Activated CD4-positive, alpha-beta T cell treated with anti-CD3 and anti-CD28 coated beads for 4 hours (primary cell): ENCODE measurements around the gene TBRG4.

Experiments used
- DNase-seq, 2 donors: peaks; one replicate each; pipeline ENCODE4 v3.0.0-alpha.2; 2020

Gene TBRG4

DNA sequence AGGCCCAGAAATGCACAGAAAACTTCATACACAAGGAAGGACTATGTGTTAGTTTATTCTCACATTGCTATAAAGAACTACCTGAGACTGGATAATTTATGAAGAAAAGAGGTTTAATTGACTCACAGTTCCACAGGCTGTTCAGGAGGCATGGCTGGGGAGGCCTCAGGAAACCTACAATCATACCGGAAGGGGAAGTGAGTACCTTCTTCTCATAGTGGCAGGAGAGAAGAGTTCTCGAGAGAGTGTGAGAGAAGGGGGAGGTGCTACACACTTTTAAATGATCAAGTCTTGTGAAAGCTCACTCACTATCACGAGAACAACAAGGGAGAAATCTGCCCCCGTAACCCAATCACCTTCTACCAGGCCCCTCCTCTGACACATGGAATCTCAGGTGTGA lies 29.3 kb upstream of the TBRG4 start:
- no peak for DNase-seq

DNA sequence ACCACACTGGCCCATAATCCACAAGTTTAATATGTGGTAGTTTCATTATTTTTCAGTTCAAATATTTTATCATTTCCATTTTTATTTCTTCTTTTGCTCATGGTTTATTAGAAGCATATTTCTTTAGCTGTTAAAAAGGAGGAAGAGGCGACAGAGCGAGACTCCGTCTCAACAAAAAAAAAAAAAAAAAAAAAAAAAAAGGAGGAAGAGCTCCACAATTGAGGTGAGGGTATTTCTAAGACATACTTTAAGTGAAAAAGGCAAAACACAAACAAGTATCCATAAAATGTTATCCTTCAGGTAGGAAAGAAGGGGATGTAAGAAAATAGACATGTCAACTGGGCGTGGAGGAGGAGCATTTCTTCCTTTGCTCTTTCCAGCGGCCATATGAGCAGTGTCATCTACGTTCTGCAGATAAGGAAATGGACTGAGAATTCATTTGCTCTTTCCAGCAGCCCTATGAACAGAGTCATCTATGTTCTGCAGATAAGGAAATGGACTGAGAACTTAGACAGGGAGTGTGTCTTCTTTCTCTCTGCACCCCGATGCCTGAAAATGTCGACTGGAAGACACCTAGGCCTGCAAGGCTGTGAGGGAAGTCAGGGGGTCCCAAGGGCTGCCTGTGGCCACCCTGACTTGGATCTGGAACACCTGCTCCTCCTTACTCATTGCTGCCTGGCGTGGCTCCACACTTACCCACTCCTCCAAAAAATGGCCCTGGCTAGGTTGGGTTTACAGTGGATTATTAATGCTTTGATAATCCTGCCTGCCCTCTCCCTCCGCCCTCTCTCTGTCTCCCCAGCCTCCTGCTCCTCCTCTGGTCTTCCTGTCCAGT lies 27.2 kb upstream of the TBRG4 start:
- DNase-seq: no peak

- DNase-seq: peak; percentile 52 to 73
These were observed 24.9 kb upstream of the TBRG4 start for GRCh38 chr7:45136106-45137060.

GRCh38 chr7:45133877-45134276 lies 22.4 kb upstream of the TBRG4 start:
- DNase-seq: no peak

DNA sequence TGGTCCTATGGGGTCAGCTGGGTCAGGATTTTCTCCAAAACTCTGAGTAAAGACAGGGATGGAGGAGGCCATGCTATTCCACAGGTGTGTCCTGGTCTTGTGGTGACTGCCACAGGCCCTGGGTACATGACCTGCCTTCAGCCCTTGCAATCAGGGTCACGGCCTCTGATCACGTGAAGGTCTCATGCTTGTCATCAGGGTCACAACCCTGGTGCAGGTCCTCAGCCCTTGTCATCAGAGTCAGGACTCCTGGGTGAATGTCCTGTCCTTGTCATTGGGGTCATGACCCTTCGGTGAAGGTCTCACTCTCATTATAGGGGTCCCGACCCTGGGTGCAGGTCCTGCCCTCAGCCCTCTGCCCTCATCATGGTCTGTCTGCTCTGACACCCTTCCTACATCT lies 21.9 kb upstream of the TBRG4 start:
- no peak for DNase-seq

GRCh38 chr7:45132708-45133320 lies 21.3 kb upstream of the TBRG4 start:
- no peak for DNase-seq

DNA sequence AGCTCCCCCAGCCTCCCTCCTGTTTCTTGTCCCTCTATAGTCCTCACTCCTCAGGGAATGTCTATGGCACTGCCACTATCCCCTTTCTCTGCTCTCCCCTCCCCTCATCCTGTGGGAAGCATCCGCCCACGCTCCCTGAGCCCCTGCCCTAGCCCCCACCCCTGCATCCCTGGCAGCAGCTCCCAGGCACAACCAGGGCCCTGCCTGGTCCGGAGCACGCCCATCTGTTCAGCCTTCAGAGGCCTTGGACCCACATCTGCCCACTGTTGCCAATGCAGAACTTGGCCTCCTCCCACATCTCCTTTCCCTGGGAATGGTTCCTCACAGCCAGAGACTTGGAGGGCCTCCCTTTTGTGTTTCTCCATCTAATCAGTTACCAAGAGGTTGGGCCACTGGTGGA lies 20.4 kb upstream of the TBRG4 start:
- no peak for DNase-seq

DNA sequence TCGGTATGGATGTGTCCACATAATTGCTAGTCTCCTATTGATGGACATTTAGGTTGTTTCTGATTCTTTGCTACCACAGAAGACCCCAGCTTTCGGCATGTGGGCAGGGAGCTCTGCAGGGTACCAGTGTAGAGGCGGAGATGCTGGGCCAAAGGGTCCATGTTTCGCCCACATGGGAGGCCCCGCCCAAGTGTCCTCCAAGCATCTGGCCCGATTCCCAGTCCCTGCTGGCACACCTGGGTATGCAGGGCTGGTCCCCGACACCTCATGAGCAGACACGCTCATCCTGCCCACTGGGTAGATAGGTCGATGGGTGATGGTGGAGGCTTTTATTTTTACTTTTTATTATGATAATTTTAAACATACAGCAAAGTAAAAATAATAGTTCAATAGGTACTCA lies 19.4 kb upstream of the TBRG4 start:
- DNase-seq: no peak

DNA sequence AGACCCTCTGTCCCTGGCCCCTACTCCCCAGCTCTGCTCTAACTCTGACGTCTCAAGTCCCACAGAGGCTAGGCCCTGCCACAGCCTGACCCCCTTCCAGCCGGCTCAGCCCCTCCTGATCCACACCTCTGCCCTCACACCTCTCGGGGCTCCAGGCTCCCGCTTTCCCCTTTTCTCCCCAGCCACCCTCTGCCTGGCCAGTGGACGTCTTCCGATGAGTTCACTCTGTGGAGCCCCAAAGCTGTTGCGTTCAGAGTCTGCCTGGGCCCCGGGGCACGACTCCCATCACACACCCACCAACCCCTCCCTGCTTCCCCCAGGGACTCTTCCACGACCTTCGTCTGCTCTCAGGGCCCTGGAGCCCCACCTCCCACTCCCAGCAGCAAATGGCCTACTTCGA lies 18.4 kb upstream of the TBRG4 start:
- no peak for DNase-seq

DNA sequence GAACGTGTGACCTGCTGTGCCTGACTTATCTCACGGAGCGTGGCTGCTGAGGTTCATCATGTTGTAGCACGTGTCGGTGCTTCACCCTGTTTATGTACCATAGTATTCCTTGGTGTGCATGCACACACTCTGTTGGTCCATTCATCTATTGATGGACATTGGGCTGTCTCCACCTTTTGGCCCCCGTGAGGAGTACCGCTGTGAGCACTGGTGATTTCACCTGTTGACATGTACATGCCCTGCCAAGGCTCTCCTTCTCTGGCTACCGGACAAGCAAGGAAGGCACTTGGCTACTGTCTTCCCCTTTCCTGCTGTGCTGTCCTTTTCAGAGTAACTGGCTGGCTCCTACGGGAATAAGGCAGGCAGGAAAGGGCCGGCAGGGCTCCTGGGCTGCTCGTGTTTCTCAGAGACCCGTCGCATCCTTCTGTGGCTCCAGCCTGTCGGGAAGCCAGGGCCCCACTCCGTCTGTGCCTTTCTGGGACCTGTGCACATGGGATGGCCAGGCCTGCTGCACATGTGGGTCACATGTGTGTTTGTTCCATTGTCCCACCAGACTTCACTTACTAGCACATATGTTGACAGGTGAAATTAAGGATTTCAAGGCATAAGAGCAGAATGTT lies 17.8 kb upstream of the TBRG4 start:
- DNase-seq: no peak

GRCh38 chr7:45126920-45127319 lies 15.4 kb upstream of the TBRG4 start:
- DNase-seq: no peak

GRCh38 chr7:45126201-45126600 lies 14.7 kb upstream of the TBRG4 start:
- no peak for DNase-seq

GRCh38 chr7:45125193-45125904 lies 13.9 kb upstream of the TBRG4 start:
- no peak for DNase-seq

GRCh38 chr7:45123913-45124710 lies 12.6 kb upstream of the TBRG4 start:
- no peak for DNase-seq

DNA sequence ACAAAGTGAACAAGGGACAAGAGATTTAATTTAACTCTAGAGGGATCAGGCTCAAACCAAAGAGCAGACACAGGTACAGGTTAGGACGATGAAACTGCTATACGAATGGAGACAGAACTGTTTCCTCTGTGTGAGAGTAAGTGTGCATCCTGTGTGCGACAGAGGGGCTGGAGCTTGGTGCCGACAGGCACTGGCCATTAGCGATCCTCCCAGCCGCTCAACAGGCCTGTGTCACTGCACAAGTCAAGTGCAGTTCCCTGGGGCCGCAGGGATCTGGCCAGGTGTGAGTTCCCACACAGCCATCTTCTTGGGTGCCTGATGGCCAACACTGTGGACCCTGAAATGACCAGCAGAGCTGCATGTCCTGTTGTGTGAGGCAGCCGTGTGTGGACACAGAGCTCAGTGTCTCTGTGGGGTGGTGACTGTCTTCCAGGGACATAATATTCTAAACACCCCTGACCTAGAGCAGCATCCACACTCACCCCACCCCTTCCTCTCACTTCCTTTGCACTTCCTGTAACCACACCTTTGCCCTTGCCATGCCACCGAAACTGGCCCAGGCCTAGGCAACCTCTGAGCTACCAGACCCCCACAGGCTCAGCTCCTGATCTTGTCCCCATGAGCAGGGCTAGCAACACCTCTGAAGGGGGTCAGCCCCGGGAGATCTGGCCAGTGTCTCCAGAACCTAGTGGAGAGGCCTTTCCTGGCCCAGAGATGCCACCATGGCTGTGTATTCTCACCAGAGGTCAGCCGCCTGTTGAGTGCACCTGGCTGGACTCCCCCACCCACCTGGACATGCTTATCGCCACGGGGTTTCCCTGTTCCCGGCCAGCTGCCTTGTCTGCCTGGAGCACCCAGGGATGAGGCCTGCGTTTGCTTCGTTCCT lies 11.7 kb upstream of the TBRG4 start:
- DNase-seq: no peak

- DNase-seq: no peak
These were observed 8.1 kb upstream of the TBRG4 start for GRCh38 chr7:45119550-45119949.

DNA sequence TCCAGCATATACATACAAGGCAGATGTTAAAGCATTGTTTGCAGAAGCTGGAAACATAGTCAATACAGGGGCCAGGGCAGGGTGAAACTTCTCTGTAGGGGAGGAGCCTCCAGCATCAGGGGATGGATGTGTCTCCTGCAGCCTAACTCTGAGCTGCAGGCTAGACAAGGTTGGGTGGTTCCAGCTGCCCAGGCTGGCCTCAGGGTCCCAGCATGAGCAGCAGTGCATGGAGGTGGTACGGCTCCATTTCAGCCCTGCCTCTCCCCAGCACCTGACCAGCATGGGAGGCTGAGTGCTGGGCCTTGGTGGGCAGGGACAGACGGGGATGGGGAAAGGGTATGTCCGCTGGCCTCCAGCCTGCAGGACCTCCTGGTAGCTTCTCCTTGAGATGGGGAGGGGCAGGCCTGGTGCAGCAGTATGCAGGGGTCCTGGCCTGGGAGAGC lies 7.4 kb upstream of the TBRG4 start:
- no peak for DNase-seq

DNA sequence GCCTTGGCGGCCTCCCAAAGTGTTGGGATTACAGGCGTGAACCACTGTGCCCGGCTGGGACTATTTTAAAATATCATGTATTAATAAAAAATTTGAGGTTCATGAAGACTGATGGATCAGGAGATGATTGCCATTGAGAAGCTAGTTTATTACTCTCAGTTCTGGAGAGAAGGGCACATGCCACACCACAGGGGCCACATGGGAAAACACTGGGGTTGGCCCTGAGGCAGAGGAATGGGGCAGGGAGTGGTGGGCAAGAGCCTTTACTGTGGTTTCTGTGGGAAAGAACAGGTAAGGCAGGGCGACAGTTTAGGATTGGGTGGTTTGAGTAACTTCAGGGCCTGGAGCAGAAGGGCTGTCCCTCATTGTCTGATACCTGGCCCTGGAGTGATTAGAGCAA lies 6.8 kb upstream of the TBRG4 start:
- DNase-seq: no peak

DNA sequence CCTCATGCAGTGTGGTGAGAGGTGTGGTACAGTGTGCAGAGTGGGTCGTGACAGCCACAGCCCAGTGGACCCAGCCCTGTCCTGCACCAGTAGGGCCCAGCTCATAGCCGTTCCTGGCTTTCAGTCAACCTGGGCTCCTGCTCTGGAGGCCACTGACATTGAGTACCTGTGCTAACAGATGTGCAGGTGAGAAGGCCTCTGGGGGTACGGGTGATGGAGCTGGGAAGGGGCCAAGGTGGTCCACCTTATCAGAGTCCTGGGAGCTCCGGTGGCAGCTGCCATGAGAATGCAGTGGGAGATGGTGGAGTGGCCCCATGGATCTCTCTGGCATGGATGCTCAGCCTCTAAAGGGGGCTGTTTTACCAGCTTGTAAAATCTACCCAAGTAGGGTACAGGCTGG lies 6.1 kb upstream of the TBRG4 start:
- no peak for DNase-seq

GRCh38 chr7:45116048-45116447 lies 4.6 kb upstream of the TBRG4 start:
- DNase-seq: no peak
